Measurements from ENCODE around the gene OR13C2. TPM values are rescaled to one million over a fixed set of nuclear protein-coding genes. Genes with fewer than 3 reads are reported as not detected.

Gene OR13C2
- total RNA-seq, 4 donors from 2014 or later = 2.4 TPM; not detected in 3

GRCh38 chr9:104589626-104590025 is 15.8 kb downstream of the OR13C2 start:
- intact Hi-C loops (cut with DNase I) = no loop called here
- Histone ChIP-seq H3K36me3 (no peaks in the 10 kb centered on the region), H3K27ac (no peak overlapping the region), H3K27me3 (no peaks in the 10 kb centered on the region), H3K9me3 (no peaks in the 10 kb centered on the region), H3K4me3 (replicated peaks in 1 of 3) (no peak overlapping the region), H3K4me1 (no peaks in the 10 kb centered on the region)
- 86 to 89% methylated on average over 1 of the region's 1 CpG for WGBS, 2 donors
- TF ChIP-seq POLR2A (IDR thresholded peaks at IDR 0.05) (no peak), CTCF (IDR thresholded peaks at IDR 0.05) (no peak)
- DNase-seq = no peak

DNA sequence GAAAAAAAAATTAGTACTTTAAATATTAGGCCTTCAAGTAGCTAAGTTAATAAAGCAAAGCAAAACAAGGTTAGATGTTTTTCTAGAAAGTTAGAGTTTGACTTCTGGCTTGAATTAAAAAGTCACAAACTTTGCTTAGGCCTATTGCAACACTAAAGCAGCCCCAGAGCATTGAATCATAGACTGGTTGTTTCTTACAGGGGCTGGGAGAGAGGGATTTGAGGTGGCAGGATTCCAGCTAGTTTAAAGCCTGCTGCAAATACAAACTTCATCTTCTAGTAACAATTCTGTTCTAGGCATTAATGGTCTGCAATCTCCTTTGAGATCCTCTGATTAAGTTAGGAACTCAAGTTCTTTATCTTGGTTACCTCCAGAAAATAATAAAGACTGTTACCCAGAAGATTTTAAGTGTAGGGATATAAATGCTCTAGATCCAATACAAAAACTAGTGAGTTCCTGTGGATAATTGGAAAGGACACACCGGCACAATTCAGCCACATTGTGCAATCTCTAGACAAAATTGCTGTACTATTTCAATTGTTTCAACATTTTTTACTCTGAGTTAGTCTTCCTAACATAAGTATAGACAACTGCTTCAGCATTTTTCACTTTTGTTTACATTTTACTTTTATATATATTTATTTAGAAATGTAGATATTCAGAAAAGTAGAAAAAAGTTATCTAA is 18.8 kb downstream of the OR13C2 start:
- DNase-seq = no peak
- Histone ChIP-seq H3K4me3 (replicated peaks in 1 of 3) (no peak overlapping the region), H3K27me3 (no peaks in the 10 kb centered on the region), H3K9me3 (no peaks in the 10 kb centered on the region), H3K36me3 (no peaks in the 10 kb centered on the region), H3K27ac (no peak overlapping the region), H3K4me1 (no peaks in the 10 kb centered on the region)
- intact Hi-C loops (cut with DNase I) = no loop called here
- no peak for TF ChIP-seq CTCF (IDR thresholded peaks at IDR 0.05)
- no peak for TF ChIP-seq POLR2A (IDR thresholded peaks at IDR 0.05)
- WGBS, 2 donors = 74 to 84% methylated on average over 1 of the region's 1 CpG

- Histone ChIP-seq H3K4me1 (no peaks in the 10 kb centered on the region), H3K36me3 (no peaks in the 10 kb centered on the region), H3K27ac (no peak overlapping the region), H3K9me3 (no peaks in the 10 kb centered on the region), H3K4me3 (replicated peaks in 1 of 3) (no peak overlapping the region), H3K27me3 (no peaks in the 10 kb centered on the region)
- TF ChIP-seq POLR2A (IDR thresholded peaks at IDR 0.05) (no peak), CTCF (IDR thresholded peaks at IDR 0.05) (no peak)
- intact Hi-C loops (cut with DNase I) = no loop called here
- WGBS, 2 donors = 91 to 100% methylated on average over 1 of the region's 1 CpG
- DNase-seq = no peak
Measured at GRCh38 chr9:104580562-104580961, 24.9 kb downstream of the OR13C2 start.

GRCh38 chr9:104577263-104577662 is 28.2 kb downstream of the OR13C2 start:
- H3K4me1 ChIP-seq = no peaks in the 10 kb centered on the region
- no peak for TF ChIP-seq POLR2A (IDR thresholded peaks at IDR 0.05)
- no peak for TF ChIP-seq CTCF (IDR thresholded peaks at IDR 0.05)
- no peaks in the 10 kb centered on the region for H3K9me3 ChIP-seq
- H3K27me3 ChIP-seq = no peaks in the 10 kb centered on the region
- 82 to 84% methylated on average over 5 of the region's 5 CpGs for WGBS, 2 donors
- H3K36me3 ChIP-seq = no peaks in the 10 kb centered on the region
- H3K4me3 ChIP-seq (replicated peaks in 1 of 3) = no peak overlapping the region
- no peak overlapping the region for H3K27ac ChIP-seq
- intact Hi-C loops (cut with DNase I) = no loop called here
- no peak for DNase-seq

GRCh38 chr9:104575456-104575855 is 30.0 kb downstream of the OR13C2 start:
- no peaks in the 10 kb centered on the region for H3K36me3 ChIP-seq
- DNase-seq = no peak
- WGBS, 2 donors = 75 to 80% methylated on average over 2 of the region's 2 CpGs
- intact Hi-C loops (cut with DNase I) = no loop called here
- H3K4me3 ChIP-seq (replicated peaks in 1 of 3) = no peak overlapping the region
- H3K27me3 ChIP-seq = no peaks in the 10 kb centered on the region
- H3K9me3 ChIP-seq = no peaks in the 10 kb centered on the region
- no peaks in the 10 kb centered on the region for H3K4me1 ChIP-seq
- no peak overlapping the region for H3K27ac ChIP-seq
- TF ChIP-seq POLR2A (IDR thresholded peaks at IDR 0.05) = no peak
- TF ChIP-seq CTCF (IDR thresholded peaks at IDR 0.05) = no peak
